Progenitor cell of endocrine pancreas (in vitro differentiated cells): Measurements from ENCODE around the gene YJEFN3. TPM values are rescaled to one million over a fixed set of nuclear protein-coding genes. Genes with fewer than 3 reads are reported as not detected.

Source experiments
- DNase-seq: peaks from one replicate; pipeline ENCODE4 v3.0.0; 2021; ENCODE audit warnings: low spot score; ENCODE audit not compliant: unreplicated experiment
- H3K27ac Mint-ChIP-seq: 2 replicates; pipeline ENCODE4 v1.8.0; 2021; ENCODE audit warnings: mild to moderate bottlenecking, moderate library complexity, mixed read lengths
- H3K27me3 Mint-ChIP-seq: 2 replicates; pipeline ENCODE4 v1.8.0; 2021; ENCODE audit warnings: mixed read lengths
- H3K36me3 Mint-ChIP-seq: 2 replicates; pipeline ENCODE4 v1.8.0; 2022; ENCODE audit warnings: mixed read lengths; ENCODE audit not compliant: insufficient read depth
- H3K4me1 Mint-ChIP-seq: 2 replicates; pipeline ENCODE4 v1.8.0; 2021; ENCODE audit warnings: low read depth, mixed read lengths
- H3K4me3 Mint-ChIP-seq: 2 replicates; pipeline ENCODE4 v1.8.0; 2021; ENCODE audit warnings: low read depth, mild to moderate bottlenecking, moderate library complexity, mixed read lengths
- H3K9me3 Mint-ChIP-seq: 2 replicates; pipeline ENCODE4 v1.8.0; 2021; ENCODE audit warnings: low read depth, mixed read lengths
- CTCF ChIP-seq: fragments of 200-600 bp; sonication (generic); IDR thresholded peaks from one replicate; pipeline ENCODE4 v1.5.0; 2021; ENCODE audit warnings: antibody characterized with exemption, mild to moderate bottlenecking; ENCODE audit not compliant: unreplicated experiment
- total RNA-seq: library from RNA; stranded (reverse); gene quantifications from 2 replicates; pipeline ENCODE4 v1.2.1, GENCODE V29; 2021

YJEFN3 gene
- total RNA-seq, 1 donor from 2014 or later, result 27.6 TPM

GRCh38 chr19:19500975-19501644, 27.6 kb upstream of the YJEFN3 start:
- Mint-ChIP-seq H3K27ac (no peak overlapping the region), H3K27me3 (no peaks in the 10 kb centered on the region), H3K36me3 (peaks cover 17% of the 10 kb centered on the region), H3K4me3 (no peak overlapping the region), H3K4me1 (no peaks in the 10 kb centered on the region), H3K9me3 (no peaks in the 10 kb centered on the region)
- no peak for DNase-seq
- no peak for TF ChIP-seq CTCF

GRCh38 chr19:19501798-19502197, 26.9 kb upstream of the YJEFN3 start:
- no peak overlapping the region for H3K27ac Mint-ChIP-seq
- H3K36me3 Mint-ChIP-seq, result peaks cover 20% of the 10 kb centered on the region
- H3K4me1 Mint-ChIP-seq, result no peaks in the 10 kb centered on the region
- TF ChIP-seq CTCF, result no peak
- H3K27me3 Mint-ChIP-seq, result no peaks in the 10 kb centered on the region
- no peak overlapping the region for H3K4me3 Mint-ChIP-seq
- DNase-seq, result no peak
- H3K9me3 Mint-ChIP-seq, result no peaks in the 10 kb centered on the region

- Mint-ChIP-seq H3K36me3 (peaks cover 19% of the 10 kb centered on the region), H3K9me3 (no peaks in the 10 kb centered on the region), H3K4me3 (no peak overlapping the region), H3K4me1 (no peaks in the 10 kb centered on the region), H3K27ac (no peak overlapping the region), H3K27me3 (no peaks in the 10 kb centered on the region)
- DNase-seq, result no peak
- no peak for TF ChIP-seq CTCF
Observed at GRCh38 chr19:19502281-19502680, 26.4 kb upstream of the YJEFN3 start.

DNA sequence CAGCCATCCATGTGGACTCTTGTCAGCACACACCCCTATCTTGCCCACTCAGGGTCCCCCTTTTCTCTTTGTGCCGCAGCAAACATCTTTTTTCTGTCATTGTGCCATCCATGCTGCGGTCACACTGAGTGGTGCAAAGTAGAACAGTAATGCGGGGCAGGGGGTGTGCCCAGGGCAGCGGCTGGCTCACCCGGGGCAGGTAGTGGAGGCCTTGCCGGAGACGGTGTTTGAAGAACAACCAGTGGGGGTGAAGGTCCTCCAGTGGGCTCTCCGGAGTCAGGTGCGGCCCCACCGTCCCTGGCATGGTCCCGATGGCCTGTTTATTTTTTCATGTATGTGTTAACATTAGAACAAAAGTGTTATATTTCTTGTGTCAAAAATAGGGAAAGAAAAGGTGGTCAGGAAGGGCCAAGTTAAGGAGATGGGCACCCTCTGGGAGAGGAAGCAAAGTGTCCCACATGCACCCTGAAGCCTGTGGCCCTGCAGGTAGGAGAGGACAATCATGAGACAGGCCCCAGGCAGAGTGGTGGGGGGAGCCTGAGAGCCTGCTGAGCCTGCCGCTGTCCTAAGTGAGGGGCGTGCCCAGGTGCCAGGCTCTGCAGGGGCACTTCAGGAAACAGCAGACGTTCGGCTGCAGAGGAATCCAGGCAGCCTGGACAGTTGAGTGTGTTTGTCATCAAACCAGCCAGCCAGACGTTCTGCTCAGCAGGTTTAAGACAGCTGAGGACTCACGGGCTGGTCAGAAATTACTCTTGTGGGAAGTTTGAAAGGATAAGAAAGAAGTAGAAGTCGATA, 25.7 kb upstream of the YJEFN3 start:
- H3K4me3 Mint-ChIP-seq, result no peak overlapping the region
- H3K9me3 Mint-ChIP-seq, result no peaks in the 10 kb centered on the region
- no peak for DNase-seq
- peaks cover 22% of the 10 kb centered on the region for H3K36me3 Mint-ChIP-seq
- H3K27ac Mint-ChIP-seq, result no peak overlapping the region
- TF ChIP-seq CTCF, result no peak
- no peaks in the 10 kb centered on the region for H3K27me3 Mint-ChIP-seq
- no peaks in the 10 kb centered on the region for H3K4me1 Mint-ChIP-seq

DNA sequence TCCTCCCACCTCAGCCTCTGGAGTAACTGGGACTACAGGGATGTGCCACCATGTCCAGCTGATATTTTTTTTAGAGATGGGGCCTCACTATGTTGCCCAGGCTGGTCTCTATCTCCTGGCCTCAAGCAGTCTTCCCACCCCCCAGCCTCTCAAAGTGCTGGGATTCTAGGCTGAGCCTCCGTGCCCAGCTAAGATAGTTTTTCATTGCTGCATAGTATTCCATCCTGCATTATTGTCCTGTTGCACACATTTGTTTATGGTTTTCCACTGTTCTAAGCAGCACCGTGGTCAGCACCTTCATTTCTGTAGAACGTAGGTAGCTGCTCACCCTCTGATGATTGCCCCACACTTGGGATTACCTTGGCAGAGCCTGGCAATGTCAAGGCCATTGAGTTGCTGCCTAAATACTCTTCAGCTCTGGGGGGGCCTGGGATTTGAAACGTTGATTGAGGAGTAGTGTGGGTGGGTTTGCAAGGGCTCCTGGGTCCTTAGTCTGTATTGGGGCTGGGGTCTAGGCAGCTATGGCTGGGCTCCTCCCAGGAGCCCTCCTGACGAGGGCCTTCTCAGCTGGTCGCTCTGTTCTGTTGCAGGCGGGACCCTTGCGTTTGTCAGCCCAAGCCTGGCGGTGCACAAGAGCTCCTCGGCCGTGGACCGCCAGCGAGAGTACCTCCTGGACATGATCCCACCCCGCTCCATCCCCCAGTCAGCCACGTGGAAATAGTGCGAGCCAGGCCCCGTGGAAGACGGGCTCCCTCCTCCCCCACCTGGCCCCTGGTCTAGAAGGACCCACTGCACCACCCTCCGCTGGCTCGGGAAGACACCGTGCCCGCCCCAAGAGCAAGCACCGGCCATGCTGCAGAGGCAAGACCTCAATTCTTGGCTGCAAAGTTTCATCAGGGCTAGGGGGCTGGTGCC, 23.7 kb upstream of the YJEFN3 start:
- no peak for TF ChIP-seq CTCF
- Mint-ChIP-seq H3K9me3 (no peaks in the 10 kb centered on the region), H3K4me1 (no peaks in the 10 kb centered on the region), H3K27ac (no peak overlapping the region), H3K27me3 (no peaks in the 10 kb centered on the region), H3K4me3 (no peak overlapping the region), H3K36me3 (peaks cover 22% of the 10 kb centered on the region)
- no peak for DNase-seq
